CD4-positive, alpha-beta T cell treated with Interleukin-10 for 1 hour (primary cell): ENCODE data around the gene MYMX.
"Not testable (repeated sequence)": the region's sequence is repeated elsewhere in the genome, so short reads cannot be mapped to it uniquely, and the experiment has no call there.

Experiments
- DNase-seq: peaks from one replicate; pipeline ENCODE4 v3.0.0-alpha.2; 2020

Gene MYMX

DNA sequence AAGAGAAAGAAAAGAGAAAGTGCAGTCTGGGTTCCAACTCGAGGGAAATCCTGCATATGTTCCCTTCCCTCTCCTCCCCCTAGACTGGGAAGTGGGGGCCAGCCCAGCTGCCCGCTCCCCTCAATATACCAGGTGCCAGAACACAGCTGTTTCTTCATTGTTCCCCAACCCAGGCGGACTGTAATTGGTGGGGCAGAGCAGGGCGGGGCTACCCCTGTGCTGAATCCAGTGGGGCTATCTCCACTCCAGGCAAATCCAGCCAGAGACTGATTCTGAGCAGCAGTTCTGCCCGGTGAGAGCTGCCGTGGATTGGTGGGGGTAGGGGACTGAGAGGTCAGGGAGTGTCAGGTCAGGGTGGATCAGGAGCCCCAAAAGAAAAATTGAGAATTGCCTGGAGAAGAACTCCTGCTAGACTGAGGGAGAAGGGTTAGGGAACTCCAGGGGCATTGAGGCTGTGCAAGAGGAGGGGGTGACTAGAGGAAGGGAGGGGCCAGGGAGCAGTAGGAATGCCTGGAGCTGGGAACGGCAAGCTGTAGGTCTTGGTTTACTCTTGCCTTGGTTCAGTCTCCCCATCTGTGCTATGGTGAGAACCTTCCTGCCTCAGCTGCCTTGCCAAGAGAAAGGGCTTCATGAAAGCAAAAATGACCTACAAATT, at the start of gene MYMX:
Gene MYMX (plus strand): TSS at position 250 of the 655 bp plus-strand sequence. CDS start 546 bp downstream, outside the sequence.
- no peak for DNase-seq

DNA sequence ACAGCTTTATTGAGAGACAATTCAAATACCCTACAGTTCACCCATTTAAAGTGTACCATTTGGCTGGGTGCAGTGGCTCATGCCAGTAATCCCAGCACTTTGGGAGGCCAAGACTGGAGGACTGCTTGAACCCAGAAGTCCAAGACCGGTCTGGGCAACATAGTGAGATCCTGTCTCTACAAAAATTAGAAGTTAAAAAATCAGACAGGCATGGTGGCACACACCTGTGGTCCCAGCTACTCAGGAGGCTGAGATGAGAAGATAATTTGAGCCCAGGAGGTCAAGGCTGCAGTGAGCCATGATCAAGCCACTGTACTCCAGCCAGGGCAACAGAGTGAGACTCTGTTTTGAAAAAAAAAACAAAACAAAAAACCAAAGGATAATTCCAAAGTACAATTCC, 49.2 kb upstream of the MYMX start:
- DNase-seq, result no peak

DNA sequence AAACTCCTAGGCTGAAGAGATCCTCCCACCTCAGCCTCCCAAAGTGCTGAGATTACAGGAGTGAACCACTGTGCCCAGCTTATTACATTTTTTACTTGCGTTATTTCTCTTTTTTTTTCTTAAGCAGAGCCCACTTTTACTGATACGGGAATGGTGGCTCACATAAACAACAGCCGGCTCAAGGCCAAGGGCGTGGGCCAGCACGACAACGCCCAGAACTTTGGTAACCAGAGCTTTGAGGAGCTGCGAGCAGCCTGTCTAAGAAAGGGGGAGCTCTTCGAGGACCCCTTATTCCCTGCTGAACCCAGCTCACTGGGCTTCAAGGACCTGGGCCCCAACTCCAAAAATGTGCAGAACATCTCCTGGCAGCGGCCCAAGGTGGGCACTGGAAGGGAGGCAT, 47.6 kb upstream of the MYMX start:
- DNase-seq, result no peak

DNA sequence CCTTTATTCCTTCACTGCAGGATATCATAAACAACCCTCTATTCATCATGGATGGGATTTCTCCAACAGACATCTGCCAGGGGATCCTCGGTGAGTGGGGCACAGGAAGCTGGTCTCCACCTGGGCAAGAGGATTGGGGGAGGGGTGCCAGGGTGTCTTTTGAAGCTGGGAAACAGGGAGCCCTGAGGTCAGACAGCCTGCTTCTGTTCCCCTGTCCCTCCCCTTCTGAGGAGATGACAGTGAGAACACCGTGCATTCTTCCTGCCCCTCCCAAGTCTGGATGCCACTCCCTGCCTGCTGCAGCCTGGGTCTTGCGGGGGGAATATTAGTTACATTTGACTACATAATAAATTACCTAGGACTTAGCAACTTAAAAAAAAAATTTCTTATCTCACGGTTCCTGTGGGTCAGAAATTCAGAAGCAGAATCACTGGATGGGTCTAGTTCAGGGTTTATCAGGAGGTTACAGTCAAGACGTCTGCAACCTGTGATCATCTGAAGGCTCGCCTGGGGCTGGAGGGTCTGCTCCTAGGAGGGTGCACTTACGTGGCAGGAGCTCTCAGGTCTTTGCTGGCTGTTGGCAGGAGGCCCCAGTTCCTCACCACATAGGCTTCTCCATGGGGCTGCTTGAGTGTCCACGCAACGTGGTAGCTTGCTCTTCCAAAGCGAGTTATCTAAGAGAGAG, 46.7 kb upstream of the MYMX start:
- no peak for DNase-seq

DNA sequence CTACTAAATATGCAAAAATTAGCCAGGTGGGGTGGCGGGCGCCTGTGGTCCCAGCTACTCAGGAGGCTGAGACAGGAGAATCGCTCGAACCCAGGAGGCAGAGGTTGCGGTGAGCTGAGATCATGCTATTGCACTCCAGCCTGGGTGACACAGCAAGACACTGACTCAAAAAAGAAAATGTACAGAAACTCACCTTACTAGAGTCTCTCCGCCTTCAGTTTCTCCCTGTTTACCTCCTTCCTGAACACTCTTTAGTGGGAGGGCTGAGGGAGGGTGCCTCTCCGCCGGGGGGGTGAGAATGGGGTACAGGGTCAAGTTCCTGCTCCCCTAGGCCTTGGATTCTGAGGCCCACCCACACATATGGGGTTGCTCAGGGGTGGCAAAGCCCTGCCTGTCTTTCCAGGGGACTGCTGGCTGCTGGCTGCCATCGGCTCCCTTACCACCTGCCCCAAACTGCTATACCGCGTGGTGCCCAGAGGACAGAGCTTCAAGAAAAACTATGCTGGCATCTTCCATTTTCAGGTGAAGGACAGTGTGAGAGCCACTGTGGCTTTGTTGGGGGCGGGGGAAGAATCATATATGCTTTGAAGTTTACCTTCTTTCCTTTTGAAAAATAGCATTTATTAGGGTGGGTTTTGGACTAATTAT, 44.7 kb upstream of the MYMX start:
- DNase-seq, result no peak

DNA sequence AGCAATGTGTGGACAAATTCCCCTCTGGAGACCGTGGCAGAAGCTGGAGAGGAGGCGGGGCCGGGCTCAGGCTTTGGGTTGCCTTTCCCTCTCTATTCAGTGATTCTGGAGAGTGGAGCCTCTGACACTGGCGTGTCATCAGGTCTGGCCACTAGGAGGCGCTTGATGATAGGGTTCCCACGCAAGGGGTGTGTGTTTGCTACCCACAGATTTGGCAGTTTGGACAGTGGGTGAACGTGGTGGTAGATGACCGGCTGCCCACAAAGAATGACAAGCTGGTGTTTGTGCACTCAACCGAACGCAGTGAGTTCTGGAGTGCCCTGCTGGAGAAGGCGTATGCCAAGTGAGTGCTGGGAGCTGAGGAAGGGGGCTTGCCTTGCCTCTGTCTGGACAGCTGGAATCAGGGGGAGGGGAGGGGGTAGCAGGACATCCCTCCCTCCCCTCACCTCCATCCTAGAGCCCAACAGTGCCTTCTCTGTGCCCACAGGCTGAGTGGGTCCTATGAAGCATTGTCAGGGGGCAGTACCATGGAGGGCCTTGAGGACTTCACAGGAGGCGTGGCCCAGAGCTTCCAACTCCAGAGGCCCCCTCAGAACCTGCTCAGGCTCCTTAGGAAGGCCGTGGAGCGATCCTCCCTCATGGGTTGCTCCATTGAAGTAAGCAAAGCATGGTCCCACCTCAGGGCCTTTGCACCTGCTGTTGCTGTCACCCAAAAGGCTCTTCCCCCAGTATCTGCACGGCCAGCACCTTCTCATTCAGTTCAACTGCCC, 43.8 kb upstream of the MYMX start:
- DNase-seq, result peak; percentile 79

DNA sequence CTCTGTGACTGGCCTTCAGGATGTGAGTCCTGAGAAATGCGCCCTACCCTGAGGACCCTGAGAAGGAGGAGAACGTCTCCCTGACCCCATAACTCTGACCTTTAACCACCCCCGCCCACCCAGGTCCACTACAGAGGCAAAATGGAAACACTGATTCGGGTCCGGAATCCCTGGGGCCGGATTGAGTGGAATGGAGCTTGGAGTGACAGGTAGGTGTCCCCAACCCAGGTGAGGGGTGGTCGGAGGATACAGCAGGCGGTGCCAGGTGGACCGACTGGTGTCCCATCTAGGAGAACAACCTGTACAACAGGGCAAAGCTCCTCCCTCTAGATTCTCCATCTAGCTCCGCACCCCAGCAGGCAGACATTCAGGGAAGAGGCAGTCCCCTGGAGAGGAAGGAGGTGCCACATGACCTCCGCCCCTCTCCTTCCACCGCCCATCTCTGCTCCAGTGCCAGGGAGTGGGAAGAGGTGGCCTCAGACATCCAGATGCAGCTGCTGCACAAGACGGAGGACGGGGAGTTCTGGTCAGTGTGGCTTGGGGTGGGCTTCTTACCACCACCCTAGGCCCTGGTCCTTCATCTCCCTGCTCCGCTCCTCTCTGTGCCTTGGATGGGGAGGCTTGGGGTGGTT, 40.5 kb upstream of the MYMX start:
- no peak for DNase-seq

DNA sequence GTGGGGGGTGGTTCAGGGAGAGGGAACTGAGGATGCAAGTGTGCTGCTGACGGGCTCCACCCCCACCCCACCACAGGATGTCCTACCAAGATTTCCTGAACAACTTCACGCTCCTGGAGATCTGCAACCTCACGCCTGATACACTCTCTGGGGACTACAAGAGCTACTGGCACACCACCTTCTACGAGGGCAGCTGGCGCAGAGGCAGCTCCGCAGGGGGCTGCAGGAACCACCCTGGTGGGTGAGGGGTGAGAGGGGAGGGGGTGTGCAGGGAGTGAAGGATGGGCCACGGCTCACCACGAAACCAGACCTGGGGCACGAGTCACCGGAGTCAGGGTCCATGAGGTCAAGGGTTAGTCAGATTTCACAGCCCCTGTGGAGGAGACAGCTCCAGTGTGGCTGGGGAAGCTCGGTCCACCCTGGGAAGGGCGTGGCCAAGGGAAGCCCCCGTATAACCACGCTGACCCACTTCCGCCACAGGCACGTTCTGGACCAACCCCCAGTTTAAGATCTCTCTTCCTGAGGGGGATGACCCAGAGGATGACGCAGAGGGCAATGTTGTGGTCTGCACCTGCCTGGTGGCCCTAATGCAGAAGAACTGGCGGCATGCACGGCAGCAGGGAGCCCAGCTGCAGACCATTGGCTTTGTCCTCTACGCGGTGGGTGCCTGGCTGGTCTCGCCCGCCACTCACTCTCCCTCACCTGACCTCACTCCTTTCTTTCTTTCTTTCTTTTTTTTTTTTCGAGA, 39.8 kb upstream of the MYMX start:
- DNase-seq, result peak; percentile 27

DNA sequence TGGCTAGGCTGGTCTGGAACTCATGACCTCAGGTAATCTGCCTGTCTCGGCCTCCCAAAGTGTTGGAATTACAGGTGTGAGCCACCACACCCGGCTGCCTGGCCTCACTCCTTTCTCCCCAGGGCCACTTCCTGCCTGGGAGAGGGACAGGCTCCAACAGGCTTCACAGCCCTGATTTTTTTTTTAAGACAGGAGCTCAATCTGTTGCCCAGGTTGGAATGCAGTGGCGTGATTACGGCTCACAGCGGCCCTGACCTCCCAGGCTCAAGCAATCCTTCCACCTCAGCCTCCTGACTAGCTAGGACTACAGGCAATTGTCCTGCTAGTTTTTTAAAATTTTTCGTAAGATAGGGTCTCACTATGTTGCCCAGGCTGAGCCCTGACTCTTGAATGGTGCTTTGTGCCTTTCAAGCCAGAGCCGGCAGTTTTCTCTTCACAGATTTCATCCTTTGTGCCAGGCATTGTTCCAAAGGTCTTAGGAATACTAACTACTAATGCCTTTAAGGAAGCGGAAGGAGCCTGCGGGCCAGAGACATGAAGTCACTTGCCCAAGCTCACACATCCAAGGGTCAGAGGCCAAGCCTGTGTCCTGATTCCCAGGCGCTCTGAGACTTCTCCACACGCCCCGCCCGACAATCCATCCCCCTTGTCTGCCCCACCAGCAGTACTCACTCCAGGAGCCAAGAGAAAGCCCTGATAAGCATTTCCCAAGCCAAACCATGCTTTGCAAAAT, 38.9 kb upstream of the MYMX start:
- no peak for DNase-seq

DNA sequence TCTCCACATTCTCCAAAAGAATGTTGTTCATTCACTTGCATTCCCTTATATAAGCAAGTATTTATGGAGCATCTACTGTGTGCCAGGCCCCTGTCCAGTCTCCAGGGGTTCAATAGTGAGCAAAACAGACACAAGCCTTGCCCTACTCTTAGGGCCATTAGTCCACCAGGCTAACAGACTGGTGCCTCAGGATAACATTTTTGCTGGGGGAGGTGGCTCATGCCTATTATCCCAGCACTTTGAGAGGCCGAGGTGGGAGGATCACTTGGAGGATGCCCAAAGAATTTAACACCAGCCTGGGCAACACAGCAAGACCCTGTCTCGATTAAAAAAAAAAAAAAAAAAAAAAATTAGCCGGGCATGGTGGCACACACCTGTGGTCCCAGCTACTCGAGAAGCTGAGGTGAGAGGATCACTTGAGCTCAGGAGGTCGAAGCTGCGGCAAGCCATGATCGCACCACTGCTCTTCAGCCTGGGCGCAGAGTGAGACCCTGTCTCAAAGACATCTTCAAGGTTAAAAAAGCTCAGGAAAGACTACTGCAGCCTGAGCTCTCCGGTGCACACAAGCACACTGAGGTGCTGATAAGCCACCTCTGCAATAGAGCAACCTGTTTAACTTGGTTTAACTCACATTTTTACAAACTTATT, 38.2 kb upstream of the MYMX start:
- DNase-seq, result no peak

DNA sequence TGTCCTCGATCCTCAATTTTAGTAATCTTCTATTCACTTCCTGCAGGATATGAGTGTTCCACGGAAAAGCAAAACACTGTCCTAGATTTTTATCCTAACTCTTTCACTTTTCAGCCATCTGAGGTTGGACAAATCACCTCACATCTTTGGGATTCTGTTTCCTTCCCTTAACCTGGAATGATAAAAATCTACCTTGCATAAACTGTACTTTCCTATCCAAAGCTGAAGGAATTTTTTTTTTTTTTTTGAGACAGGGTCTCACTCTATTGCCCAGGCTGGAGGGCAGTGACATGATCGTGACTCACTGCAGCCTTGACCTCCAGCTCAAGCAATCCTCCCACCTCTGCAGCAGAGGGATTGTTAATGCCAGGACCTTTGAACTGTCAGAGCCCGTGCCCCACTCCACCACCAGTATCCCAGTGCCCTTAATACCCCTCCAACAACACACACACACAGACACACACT, 37.6 kb upstream of the MYMX start:
- no peak for DNase-seq

DNA sequence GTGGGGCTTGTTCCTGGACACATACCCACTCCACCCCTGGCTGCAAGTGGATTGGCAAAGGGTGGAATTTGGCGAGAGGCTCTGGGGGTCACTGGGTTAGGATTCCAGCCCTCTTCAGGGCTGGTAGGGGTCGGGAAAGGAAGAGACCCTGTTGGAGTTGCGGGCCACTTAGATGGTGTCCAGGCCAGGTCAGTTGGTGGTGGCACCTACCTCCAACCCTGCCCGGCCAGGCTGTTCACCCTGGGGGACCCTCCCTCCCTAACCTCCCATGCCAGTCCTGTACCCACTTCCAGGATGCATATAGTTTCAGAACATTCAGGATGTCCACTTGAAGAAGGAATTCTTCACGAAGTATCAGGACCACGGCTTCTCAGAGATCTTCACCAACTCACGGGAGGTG, 37.1 kb upstream of the MYMX start:
- no peak for DNase-seq

DNA sequence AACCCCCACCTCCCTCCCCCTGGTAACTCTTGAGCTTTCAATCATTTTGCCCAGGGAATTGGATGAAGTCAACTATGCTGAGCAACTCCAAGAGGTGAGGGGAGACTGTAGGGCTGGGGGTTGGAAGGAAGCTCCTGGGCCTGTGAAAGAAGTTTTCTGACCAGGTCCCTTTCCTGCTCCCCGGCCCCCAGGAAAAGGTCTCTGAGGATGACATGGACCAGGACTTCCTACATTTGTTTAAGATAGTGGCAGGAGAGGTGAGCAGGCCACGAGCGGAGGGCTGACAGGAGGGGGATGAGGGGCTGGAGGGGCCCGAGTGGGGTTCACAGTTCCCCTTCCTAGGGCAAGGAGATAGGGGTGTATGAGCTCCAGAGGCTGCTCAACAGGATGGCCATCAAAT, 36.3 kb upstream of the MYMX start:
- DNase-seq, result no peak

DNA sequence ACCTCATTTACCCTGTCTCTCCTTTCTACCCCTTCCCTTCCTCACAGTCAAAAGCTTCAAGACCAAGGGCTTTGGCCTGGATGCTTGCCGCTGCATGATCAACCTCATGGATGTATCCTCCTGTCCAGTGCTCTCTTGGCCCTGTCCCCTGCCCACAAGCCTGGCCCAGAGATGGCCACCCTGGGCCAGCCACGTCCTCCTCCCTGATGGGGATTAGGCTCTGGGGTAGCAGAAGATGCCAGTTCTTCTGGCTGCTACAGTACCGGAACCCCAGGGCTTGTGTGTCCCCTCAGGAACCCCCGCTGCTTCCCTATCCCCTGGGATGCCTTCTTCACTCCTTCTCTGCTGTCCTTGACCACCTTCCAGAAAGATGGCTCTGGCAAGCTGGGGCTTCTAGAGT, 35.8 kb upstream of the MYMX start:
- DNase-seq, result no peak

DNA sequence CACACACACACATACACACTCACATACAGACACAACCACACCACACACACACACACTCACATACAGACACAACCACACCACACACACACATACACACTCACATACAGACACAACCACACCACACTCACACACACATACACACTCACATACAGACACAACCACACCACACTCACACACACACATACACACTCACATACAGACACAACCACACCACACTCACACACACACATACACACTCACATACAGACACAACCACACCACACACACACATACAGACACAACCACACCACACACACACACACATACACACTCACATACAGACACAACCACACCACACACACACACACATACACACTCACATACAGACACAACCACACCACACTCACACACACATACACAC, 34.9 kb upstream of the MYMX start:
- not testable (repeated sequence) for DNase-seq

DNA sequence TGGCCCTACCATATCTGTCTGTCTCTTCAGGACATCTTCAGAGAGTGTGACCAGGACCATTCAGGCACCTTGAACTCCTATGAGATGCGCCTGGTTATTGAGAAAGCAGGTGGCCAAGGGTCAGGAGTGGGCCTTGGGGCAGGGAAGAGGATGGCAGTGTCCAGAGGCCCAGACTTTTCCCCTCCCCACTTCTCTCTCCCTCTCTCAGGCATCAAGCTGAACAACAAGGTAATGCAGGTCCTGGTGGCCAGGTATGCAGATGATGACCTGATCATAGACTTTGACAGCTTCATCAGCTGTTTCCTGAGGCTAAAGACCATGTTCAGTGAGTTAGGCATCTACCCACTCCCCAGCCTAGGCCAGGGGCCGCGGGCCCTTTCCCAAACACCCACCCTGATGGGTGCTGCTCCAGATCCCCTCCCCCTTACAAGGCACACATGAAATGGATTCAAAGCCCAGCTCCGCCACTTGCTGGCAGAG, 33.8 kb upstream of the MYMX start:
- no peak for DNase-seq

DNA sequence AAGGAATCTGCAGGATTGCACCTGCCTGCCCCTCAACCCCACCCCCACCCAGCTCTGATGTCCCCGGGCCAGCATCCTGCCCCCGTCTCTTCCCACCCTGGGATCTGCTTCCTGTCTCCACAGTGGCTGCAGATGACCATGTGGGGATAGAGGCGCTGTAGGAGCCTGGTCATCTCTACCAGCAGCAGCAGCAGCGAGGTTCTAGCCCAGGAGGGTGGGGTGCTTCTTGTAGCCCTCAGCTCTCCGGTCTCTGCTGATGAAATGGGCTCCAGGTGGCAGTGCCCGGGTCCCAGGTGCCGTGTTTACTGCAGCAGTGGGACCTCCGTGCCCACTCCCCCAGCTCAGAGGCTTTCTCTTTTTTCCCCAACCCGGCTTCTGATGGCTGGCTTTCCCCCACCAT, 32.9 kb upstream of the MYMX start:
- DNase-seq, result no peak

DNA sequence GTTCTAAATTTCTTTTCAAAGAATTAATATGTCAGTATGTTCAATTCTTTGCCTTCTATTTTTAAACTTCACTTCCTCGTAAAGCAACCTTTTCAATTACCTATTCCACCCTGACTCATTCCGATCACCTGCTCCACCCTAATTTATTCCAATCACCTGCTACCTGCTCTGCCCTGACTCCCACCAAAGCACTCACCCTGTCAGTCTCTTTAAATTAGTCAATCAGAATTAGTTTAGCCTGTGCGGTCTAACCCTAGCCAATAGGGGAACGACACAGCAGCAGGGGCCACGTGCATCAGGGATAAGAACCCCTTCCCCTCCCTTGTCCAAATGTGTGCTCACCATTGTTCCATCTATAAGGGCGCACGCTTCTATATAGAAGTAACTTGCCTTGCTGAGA, 31.4 kb upstream of the MYMX start:
- DNase-seq, result not testable (repeated sequence)

DNA sequence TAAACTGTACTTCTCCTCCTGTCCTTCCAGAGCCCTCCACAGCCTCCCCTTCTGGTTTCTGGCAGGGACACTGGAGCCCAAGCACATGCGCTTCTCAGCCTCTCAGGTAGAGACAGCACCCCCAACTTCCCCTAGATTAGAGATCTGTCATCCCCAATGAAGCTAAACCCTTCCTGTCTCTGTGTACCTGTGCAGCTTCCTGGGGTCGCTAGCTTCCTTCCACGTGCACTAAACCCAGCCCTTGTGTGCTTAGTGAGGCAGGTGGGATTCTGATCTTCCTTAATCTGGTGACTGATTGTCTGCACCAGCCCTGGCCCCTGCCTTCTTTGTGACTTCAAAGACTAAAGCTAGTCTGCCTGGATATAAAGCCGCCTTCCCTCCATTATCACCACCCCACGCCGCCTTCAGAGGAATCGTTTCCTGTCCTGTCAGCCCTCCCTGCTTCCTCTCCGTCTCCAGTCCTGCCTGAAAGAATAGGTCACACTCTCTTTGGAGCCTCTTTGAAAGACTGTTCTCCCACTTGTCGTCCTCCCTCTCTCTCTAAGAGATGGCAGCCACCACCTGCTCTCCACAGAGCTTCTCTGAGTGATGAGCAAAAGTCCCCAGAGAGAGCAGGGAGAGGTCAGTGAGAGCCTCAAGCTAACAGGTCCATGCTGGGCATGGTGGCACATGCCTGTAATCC, 30.6 kb upstream of the MYMX start:
- DNase-seq, result no peak

DNA sequence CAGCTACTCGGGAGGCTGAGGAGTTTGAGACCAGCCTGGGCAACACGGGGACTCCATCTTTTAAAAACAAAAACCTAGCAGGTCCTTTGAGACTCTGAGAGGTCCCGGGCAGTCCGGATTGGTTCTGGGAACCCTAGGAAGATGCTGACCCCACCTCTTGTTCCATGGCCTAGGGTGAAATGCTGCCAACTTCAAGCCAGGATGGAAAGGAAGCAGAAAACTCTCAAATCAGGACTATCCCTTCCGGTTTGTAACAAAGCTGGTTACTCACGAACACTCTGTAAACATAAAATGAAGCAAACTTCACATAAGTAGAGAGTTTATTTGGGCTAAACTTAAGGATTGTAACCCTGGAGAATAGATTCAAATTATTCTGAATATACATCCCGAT, 30.1 kb upstream of the MYMX start:
- DNase-seq, result no peak
